GM19397 (cell line): Measurements from ENCODE around the gene TAS2R10.
"Not testable (repeated sequence)": the region's sequence is repeated elsewhere in the genome, so short reads cannot be mapped to it uniquely, and the experiment has no call there.

Experiments
- ATAC-seq: cut with Tn5 transposase; IDR thresholded peaks from one replicate; pipeline ENCODE4 v1.9.1; 2021; ENCODE audit warnings: mild to moderate bottlenecking, moderate library complexity; ENCODE audit not compliant: unreplicated experiment

Gene TAS2R10, protein sequence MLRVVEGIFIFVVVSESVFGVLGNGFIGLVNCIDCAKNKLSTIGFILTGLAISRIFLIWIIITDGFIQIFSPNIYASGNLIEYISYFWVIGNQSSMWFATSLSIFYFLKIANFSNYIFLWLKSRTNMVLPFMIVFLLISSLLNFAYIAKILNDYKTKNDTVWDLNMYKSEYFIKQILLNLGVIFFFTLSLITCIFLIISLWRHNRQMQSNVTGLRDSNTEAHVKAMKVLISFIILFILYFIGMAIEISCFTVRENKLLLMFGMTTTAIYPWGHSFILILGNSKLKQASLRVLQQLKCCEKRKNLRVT

DNA sequence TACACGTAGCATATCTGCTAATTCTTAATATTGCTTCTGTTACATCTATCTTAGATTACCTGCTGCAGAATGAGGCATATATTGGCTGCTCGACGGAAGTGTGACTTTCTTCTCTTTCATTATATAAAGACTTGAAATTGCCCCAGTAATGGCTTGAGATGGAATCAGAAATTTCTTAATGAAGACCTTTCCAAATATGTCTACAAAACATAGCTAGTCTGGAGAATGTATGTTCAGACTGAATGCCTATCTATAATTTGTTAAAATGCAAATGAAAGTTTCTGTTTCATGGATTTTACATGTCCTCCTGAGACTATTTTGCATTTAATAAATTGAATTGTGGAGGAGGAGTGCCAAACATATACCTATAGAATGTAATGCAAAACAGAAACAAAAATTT, at the start of gene TAS2R10:
Gene TAS2R10 (minus strand): TSS at position 101 of the 400 bp plus-strand sequence. CDS start 89 bp downstream, at position 12.
- no peak for ATAC-seq

- no peak for ATAC-seq
Measured at GRCh38 chr12:10873378-10873777, 47.2 kb upstream of the TAS2R10 start.

DNA sequence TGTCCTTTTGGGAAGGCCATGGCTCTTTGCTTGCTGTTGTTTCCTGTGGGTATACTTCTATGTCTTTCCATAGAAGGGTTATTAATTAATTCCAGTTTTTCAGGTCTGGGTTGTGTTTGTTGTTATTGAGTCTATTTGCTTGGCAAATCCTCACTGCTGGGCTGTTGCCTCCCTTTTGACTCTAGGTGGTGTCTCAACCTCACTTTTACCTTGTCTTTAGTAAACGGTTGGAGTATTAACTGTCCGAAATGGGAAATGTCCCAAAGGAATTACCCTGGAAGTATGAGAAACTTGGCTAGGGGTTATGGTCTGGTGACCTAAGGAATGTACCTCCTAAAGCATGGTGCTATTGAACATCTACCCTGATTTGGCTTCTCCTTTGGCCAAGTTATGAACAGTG, 41.2 kb upstream of the TAS2R10 start:
- ATAC-seq = no peak

- no peak for ATAC-seq
Measured at GRCh38 chr12:10863512-10864218, 37.5 kb upstream of the TAS2R10 start.

- no peak for ATAC-seq
Measured at GRCh38 chr12:10861366-10861765, 35.2 kb upstream of the TAS2R10 start.

DNA sequence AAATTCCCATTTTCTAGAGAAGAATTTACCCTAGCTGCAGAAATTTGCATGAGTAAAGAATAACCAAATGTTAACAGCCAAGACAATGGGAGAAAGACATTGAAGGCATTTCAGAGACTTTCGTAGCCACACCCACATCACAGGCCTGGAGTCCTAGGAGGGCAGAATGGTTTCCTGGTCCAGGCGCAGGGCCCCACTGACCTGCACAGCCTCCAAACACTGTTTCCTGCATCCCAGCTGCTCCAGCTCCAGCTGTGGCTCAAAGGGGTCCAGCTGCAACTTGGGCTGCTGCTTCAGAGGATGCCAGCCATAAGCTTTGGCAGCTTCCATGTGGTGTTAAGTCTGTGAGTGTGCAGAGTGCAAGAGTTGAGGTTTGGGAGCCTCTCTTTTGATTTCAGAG, 29.6 kb upstream of the TAS2R10 start:
- no peak for ATAC-seq

- no peak for ATAC-seq
Measured at GRCh38 chr12:10853776-10854175, 27.6 kb upstream of the TAS2R10 start.

GRCh38 chr12:10851243-10851858, 25.2 kb upstream of the TAS2R10 start:
- no peak for ATAC-seq

DNA sequence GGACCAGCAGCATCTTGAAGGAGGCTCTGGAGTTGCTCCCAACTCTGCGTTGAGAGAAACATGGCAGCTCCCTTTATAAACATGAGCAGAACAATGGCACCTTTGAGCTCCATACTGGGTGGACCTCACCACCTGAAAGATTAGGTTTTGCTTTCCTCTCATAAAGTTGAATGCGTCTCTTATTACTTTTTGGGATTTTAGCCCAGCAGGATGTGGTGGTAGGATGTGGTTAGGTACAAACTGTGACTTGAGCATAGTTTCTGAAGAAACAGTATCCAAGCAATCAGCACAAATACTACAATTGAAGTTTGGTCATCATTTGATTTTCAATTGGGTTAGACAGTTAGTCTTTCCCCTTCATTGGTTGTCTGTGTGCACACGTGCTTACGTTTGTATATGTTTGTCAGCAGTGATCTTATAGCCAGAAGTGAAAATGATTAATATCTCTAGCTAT, 23.3 kb upstream of the TAS2R10 start, which contains the start of gene PRR4:
Gene PRR4 (minus strand): TSS at position 51 of the 454 bp plus-strand sequence. CDS start 38 bp downstream, at position 13.
- no peak for ATAC-seq

GRCh38 chr12:10847744-10848143, 21.6 kb upstream of the TAS2R10 start:
- no peak for ATAC-seq

DNA sequence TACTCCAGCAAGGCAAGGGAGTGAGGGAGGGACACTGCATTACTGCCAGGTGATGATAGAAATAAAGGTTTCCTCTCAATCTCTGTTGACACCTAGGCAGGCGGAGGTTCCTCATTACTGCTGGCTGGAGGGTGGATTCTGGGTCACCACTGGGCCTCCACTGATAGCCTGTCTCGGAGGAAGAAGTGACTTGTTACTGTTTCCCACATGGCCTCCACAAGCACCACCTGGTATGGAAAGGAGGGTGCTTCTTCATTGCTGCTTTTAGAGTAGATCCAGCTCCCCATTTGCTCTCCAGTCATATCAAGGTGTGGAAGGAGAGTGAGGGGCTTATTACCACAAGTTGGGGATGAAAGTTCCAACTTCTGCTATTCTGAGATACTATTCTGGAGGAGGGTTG, 16.7 kb upstream of the TAS2R10 start:
- ATAC-seq = no peak

GRCh38 chr12:10838461-10838860, 12.3 kb upstream of the TAS2R10 start:
- no peak for ATAC-seq

GRCh38 chr12:10829994-10830393, 3.8 kb upstream of the TAS2R10 start:
- ATAC-seq = no peak

DNA sequence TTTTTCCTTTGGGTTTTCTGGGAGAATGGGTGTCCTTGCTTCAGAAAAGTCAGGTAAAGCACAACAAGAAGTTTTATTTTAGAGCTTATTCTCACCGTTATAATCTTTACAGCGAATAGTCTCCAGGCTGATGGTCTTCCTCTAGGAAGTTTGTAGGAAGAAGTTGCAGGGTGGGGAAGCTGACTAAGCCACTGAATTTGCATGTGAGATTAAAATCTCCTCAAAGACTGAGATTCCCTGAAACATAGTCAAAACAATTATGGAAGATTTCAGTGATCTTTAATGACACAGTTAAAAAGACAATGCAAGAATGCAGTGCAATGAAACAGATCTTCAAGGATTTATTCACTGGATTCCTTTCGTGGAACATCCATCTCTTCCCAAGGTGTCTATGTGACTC, 1.2 kb downstream of the TAS2R10 start:
- ATAC-seq = no peak

DNA sequence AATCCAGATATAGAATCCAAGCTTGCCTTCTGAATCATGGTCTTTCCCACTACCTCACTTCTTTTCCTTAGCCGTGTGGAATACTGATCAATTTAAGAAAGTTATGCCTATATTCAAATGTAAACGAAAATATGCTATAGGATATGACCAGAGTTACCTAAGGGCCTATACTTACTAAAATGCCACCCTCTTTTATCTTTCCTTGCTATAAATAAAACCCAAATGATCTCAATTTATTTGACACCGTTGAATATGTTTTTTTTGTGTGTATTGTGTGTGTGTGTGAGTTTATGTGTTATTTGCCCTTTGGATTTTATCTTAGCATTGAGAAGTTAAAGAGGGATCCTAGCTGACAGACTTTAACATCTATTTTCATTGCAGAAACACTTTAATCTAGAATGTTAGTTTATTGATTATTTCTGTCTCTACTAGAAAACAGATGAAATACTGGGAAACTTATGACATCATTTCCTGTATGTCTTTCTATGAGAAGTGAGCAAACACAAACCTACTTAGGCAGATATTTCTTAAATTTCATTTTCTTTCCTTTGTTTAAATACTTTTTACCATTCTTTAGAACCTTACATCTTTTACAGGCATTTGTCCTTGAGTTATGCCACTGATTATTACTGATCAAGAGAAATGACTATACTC, 14.1 kb downstream of the TAS2R10 start:
- ATAC-seq = no peak

GRCh38 chr12:10810068-10810467, 16.1 kb downstream of the TAS2R10 start, which contains the start of gene TAS2R9:
Gene TAS2R9 (minus strand): TSS chr12:10810168. CDS start chr12:10810075, 93 bp downstream.
- ATAC-seq = no peak

GRCh38 chr12:10807186-10807585, 19.0 kb downstream of the TAS2R10 start, which contains the start of gene TAS2R8:
Gene TAS2R8 (minus strand): TSS chr12:10807286. CDS start chr12:10806980, 306 bp downstream.
- no peak for ATAC-seq

- ATAC-seq = no peak
Measured at GRCh38 chr12:10802587-10802986, 23.6 kb downstream of the TAS2R10 start, which contains the start of gene TAS2R7. Gene TAS2R7 (minus strand): TSS chr12:10802627. CDS start chr12:10802570, 57 bp downstream.

DNA sequence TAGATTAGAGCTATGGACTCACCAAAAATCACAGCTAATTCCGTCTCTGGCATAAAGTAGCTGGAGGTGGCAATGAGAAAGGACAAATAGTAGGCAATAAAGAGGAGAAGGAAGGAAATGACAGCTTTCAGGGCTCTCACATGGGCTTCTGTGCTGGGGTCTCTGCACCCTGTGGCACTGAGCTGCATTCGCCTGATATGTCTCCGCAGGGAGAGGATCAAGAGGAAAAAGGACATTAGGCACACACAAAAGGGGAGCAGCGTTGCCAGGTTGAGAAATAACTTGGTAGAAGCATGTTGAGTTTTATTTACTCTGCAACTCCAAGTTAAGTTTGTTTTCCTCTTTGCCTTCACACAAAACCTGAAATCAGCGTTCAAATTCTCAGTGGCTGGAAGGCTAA, 24.4 kb downstream of the TAS2R10 start:
- no peak for ATAC-seq

DNA sequence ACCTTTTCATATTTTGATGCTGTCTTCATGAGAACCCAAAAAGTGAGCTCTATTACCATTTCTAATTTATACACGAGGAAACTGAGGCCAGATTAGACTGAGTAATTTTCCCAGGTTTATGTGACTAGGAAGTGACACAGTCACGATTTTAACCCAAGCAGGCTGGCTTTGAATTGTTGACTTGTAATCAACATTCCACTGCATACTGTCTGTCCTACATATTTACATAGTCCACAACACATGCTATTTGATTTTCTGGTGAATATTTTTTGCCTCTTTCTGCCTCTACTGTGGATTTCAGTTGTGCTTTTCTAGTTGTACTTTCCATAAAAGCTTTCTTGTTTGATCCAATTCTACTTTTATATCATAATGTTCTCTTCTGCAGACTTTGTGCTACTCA, 31.9 kb downstream of the TAS2R10 start:
- no peak for ATAC-seq

DNA sequence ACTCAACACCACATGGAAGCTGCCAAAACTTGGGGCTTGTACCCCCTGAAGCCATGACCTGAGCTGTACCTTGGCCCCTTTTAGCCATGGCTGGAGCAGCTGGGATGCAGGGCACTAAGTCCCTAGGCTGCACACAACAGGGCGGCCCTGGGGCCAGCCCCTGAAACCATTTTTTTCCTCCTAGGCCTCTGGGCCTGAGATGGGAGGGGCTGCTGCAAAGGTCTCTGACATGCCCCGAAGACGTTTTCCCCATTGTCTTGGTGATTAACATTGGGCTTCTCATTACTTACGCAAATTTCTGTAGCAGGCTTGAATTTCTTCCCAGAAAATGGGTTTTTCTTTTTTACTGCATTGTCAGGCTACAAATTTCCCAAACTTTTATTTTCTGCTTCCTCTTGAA, 34.4 kb downstream of the TAS2R10 start:
- ATAC-seq = not testable (repeated sequence)
